Body of pancreas (tissue), 4 donors: Measurements from ENCODE around the gene GPR183.

Experiments used
- CTCF ChIP-seq, 7 experiments: fragments of 450-650 bp in 4 of 7; fragments of 200-600 bp in 3 of 7; sonication (generic) in 3 of 7; IDR thresholded peaks; one replicate each; pipeline ENCODE4 v1.5.1; 2016 to 2019; ENCODE audit warnings: antibody characterized with exemption in 7 of 7
- POLR2A ChIP-seq, 3 donors: fragments of 450-650 bp; IDR thresholded peaks; one replicate each; pipeline ENCODE4 v1.6.1; 2016; ENCODE audit warnings: antibody characterized with exemption in 3 of 3, mild to moderate bottlenecking in 2 of 3

GRCh38 chr13:99346335-99347042, 39.3 kb upstream of the GPR183 start:
- TF ChIP-seq CTCF (IDR thresholded peaks at IDR 0.05) (no peak), POLR2A (IDR thresholded peaks at IDR 0.05) (no peak)
